ENCODE results near the gene CNN1. TPM values are rescaled to one million over a fixed set of nuclear protein-coding genes. Genes with fewer than 3 reads are reported as not detected.

The CNN1 gene
- total and polyA plus RNA-seq, 9 of the 15 experiments (the other 6 are each of a cell fraction or from before 2014, with no cell fraction given), result 0.23 to 10.6 (median 5.2) TPM

- TF ChIP-seq, protein P1, sequence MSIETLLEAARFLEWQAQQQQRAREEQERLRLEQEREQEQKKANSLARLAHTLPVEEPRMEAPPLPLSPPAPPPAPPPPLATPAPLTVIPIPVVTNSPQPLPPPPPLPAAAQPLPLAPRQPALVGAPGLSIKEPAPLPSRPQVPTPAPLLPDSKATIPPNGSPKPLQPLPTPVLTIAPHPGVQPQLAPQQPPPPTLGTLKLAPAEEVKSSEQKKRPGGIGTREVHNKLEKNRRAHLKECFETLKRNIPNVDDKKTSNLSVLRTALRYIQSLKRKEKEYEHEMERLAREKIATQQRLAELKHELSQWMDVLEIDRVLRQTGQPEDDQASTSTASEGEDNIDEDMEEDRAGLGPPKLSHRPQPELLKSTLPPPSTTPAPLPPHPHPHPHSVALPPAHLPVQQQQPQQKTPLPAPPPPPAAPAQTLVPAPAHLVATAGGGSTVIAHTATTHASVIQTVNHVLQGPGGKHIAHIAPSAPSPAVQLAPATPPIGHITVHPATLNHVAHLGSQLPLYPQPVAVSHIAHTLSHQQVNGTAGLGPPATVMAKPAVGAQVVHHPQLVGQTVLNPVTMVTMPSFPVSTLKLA (conservative IDR thresholded peaks at IDR 0.05), result 0 out of 4 replicates have a peak, but pooled peaks of 1 of the 2 experiments have one; percentile 29
- TF ChIP-seq ZNF583 (CRISPR knock-in tag; IDR thresholded peaks at IDR 0.05), result no peak
- TF ChIP-seq, protein P2, sequence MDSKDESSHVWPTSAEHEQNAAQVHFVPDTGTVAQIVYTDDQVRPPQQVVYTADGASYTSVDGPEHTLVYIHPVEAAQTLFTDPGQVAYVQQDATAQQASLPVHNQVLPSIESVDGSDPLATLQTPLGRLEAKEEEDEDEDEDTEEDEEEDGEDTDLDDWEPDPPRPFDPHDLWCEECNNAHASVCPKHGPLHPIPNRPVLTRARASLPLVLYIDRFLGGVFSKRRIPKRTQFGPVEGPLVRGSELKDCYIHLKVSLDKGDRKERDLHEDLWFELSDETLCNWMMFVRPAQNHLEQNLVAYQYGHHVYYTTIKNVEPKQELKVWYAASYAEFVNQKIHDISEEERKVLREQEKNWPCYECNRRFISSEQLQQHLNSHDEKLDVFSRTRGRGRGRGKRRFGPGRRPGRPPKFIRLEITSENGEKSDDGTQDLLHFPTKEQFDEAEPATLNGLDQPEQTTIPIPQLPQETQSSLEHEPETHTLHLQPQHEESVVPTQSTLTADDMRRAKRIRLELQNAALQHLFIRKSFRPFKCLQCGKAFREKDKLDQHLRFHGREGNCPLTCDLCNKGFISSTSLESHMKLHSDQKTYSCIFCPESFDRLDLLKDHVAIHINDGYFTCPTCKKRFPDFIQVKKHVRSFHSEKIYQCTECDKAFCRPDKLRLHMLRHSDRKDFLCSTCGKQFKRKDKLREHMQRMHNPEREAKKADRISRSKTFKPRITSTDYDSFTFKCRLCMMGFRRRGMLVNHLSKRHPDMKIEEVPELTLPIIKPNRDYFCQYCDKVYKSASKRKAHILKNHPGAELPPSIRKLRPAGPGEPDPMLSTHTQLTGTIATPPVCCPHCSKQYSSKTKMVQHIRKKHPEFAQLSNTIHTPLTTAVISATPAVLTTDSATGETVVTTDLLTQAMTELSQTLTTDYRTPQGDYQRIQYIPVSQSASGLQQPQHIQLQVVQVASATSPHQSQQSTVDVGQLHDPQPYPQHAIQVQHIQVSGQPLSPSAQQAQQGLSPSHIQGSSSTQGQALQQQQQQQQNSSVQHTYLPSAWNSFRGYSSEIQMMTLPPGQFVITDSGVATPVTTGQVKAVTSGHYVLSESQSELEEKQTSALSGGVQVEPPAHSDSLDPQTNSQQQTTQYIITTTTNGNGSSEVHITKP (IDR thresholded peaks at IDR 0.05; ENCODE audit: partially characterized antibody), result no peak
- 0 out of 2 replicates have a peak, but pooled peaks have one; percentile 34 for TF ChIP-seq ZNF740 (CRISPR knock-in tag; IDR thresholded peaks at IDR 0.05)
- no peak for TF ChIP-seq ZNF740 (tag; IDR thresholded peaks at IDR 0.05)
- no peak for TF ChIP-seq CEBPB (tag; IDR thresholded peaks at IDR 0.05)
- TF ChIP-seq CAMTA2 (CRISPR knock-in tag; conservative IDR thresholded peaks at IDR 0.05), result no peak
- TF ChIP-seq CBX2 (IDR thresholded peaks at IDR 0.05; ENCODE audit: insufficient read depth, low read length, poor library complexity, severe bottlenecking), result no peak
- no peak for TF ChIP-seq CHD1 (IDR thresholded peaks at IDR 0.05; ENCODE audit: low read length)
- TF ChIP-seq HNRNPUL1 (IDR thresholded peaks at IDR 0.05; ENCODE audit: low read length), result no peak
- TF ChIP-seq, protein P3, sequence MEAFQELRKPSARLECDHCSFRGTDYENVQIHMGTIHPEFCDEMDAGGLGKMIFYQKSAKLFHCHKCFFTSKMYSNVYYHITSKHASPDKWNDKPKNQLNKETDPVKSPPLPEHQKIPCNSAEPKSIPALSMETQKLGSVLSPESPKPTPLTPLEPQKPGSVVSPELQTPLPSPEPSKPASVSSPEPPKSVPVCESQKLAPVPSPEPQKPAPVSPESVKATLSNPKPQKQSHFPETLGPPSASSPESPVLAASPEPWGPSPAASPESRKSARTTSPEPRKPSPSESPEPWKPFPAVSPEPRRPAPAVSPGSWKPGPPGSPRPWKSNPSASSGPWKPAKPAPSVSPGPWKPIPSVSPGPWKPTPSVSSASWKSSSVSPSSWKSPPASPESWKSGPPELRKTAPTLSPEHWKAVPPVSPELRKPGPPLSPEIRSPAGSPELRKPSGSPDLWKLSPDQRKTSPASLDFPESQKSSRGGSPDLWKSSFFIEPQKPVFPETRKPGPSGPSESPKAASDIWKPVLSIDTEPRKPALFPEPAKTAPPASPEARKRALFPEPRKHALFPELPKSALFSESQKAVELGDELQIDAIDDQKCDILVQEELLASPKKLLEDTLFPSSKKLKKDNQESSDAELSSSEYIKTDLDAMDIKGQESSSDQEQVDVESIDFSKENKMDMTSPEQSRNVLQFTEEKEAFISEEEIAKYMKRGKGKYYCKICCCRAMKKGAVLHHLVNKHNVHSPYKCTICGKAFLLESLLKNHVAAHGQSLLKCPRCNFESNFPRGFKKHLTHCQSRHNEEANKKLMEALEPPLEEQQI (IDR thresholded peaks at IDR 0.05), result no peak
- TF ChIP-seq, protein P4, sequence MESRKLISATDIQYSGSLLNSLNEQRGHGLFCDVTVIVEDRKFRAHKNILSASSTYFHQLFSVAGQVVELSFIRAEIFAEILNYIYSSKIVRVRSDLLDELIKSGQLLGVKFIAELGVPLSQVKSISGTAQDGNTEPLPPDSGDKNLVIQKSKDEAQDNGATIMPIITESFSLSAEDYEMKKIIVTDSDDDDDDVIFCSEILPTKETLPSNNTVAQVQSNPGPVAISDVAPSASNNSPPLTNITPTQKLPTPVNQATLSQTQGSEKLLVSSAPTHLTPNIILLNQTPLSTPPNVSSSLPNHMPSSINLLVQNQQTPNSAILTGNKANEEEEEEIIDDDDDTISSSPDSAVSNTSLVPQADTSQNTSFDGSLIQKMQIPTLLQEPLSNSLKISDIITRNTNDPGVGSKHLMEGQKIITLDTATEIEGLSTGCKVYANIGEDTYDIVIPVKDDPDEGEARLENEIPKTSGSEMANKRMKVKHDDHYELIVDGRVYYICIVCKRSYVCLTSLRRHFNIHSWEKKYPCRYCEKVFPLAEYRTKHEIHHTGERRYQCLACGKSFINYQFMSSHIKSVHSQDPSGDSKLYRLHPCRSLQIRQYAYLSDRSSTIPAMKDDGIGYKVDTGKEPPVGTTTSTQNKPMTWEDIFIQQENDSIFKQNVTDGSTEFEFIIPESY (CRISPR knock-in tag; IDR thresholded peaks at IDR 0.05), result peak; percentile 76
These were observed 42.1 kb upstream of the CNN1 start (continued) for GRCh38 chr19:11496391-11497163.
